Liver (tissue), 3 donors: ENCODE measurements around the gene SFMBT2.

ENCODE experiments used
- EGR1 ChIP-seq, 2 donors: IDR thresholded peaks; 2 replicates each; pipeline ENCODE4 v1.6.1; 2016 to 2018; ENCODE audit warnings: antibody characterized with exemption in 2 of 2, low read depth in 2 of 2
- FOXA1 ChIP-seq: IDR thresholded peaks from 2 replicates; pipeline ENCODE4 v1.6.1; 2016; ENCODE audit warnings: antibody characterized with exemption
- NR2F2 ChIP-seq: IDR thresholded peaks from 2 replicates; pipeline ENCODE4 v1.6.1; 2016; ENCODE audit warnings: antibody characterized with exemption
- RAD21 ChIP-seq, 2 donors: IDR thresholded peaks; 2 replicates each; pipeline ENCODE4 v1.6.1; 2016; ENCODE audit warnings: antibody characterized with exemption in 2 of 2, mild to moderate bottlenecking in 2 of 2
- RXRA ChIP-seq, 2 donors: IDR thresholded peaks; 2 replicates each; pipeline ENCODE4 v1.6.1; 2017 to 2018; ENCODE audit warnings: antibody characterized with exemption in 2 of 2, mild to moderate bottlenecking in 1 of 2
- SP1 ChIP-seq: IDR thresholded peaks from 2 replicates; pipeline ENCODE4 v1.6.1; 2018; ENCODE audit warnings: antibody characterized with exemption, mild to moderate bottlenecking
- TAF1 ChIP-seq: conservative IDR thresholded peaks from 2 replicates; pipeline ENCODE4 v1.6.1; 2016; ENCODE audit warnings: antibody characterized with exemption, mild to moderate bottlenecking
- YY1 ChIP-seq: IDR thresholded peaks from 2 replicates; pipeline ENCODE4 v1.6.1; 2016; ENCODE audit warnings: antibody characterized with exemption, mild to moderate bottlenecking
- TF ChIP-seq, protein P1 (sequence below): IDR thresholded peaks from 2 replicates; pipeline ENCODE4 v1.6.1; 2016; ENCODE audit warnings: antibody characterized with exemption, mild to moderate bottlenecking
- TF ChIP-seq, protein P2 (sequence below): IDR thresholded peaks from 2 replicates; pipeline ENCODE4 v1.6.1; 2016; ENCODE audit warnings: antibody characterized with exemption
- TF ChIP-seq, protein P3 (sequence below): fragments of 150-350 bp; IDR thresholded peaks from 2 replicates; pipeline ENCODE4 v1.5.1; 2017; ENCODE audit warnings: improper control_type of control experiment, low read depth, low read length; ENCODE audit not compliant: missing input control
- donor health status: healthy.
- donor health status: healthy.

DNA sequence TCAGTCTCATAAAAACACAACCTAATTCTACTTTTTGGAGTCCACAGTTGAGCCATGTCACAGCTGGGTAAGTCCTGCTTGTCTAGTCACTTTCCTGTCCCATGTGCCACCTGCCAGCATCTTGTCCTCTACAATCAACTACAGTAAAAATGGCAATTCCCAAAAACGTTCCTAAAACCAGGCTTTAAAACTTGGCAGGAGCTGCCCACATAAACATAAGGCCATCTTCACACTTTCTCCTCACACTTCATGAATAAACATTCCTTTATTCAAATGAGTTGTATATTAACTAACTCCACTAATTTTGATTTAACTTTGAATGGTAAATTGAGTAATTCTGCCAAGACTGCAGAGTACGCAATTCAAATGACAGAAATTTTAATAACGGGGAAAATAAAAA is 49.5 kb downstream of the SFMBT2 start:
- TF ChIP-seq RAD21 (IDR thresholded peaks at IDR 0.05) (no peak), EGR1 (IDR thresholded peaks at IDR 0.05; ENCODE audit: low read depth in 2 of 2) (no peak), FOXA1 (no peak), YY1 (no peak), NR2F2 (no peak), TAF1 (no peak), RXRA (IDR thresholded peaks at IDR 0.05) (no peak), SP1 (no peak)
- TF ChIP-seq, protein P1, sequence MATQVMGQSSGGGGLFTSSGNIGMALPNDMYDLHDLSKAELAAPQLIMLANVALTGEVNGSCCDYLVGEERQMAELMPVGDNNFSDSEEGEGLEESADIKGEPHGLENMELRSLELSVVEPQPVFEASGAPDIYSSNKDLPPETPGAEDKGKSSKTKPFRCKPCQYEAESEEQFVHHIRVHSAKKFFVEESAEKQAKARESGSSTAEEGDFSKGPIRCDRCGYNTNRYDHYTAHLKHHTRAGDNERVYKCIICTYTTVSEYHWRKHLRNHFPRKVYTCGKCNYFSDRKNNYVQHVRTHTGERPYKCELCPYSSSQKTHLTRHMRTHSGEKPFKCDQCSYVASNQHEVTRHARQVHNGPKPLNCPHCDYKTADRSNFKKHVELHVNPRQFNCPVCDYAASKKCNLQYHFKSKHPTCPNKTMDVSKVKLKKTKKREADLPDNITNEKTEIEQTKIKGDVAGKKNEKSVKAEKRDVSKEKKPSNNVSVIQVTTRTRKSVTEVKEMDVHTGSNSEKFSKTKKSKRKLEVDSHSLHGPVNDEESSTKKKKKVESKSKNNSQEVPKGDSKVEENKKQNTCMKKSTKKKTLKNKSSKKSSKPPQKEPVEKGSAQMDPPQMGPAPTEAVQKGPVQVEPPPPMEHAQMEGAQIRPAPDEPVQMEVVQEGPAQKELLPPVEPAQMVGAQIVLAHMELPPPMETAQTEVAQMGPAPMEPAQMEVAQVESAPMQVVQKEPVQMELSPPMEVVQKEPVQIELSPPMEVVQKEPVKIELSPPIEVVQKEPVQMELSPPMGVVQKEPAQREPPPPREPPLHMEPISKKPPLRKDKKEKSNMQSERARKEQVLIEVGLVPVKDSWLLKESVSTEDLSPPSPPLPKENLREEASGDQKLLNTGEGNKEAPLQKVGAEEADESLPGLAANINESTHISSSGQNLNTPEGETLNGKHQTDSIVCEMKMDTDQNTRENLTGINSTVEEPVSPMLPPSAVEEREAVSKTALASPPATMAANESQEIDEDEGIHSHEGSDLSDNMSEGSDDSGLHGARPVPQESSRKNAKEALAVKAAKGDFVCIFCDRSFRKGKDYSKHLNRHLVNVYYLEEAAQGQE = no peak
- TF ChIP-seq, protein P2, sequence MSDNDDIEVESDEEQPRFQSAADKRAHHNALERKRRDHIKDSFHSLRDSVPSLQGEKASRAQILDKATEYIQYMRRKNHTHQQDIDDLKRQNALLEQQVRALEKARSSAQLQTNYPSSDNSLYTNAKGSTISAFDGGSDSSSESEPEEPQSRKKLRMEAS = no peak
- TF ChIP-seq, protein P3, sequence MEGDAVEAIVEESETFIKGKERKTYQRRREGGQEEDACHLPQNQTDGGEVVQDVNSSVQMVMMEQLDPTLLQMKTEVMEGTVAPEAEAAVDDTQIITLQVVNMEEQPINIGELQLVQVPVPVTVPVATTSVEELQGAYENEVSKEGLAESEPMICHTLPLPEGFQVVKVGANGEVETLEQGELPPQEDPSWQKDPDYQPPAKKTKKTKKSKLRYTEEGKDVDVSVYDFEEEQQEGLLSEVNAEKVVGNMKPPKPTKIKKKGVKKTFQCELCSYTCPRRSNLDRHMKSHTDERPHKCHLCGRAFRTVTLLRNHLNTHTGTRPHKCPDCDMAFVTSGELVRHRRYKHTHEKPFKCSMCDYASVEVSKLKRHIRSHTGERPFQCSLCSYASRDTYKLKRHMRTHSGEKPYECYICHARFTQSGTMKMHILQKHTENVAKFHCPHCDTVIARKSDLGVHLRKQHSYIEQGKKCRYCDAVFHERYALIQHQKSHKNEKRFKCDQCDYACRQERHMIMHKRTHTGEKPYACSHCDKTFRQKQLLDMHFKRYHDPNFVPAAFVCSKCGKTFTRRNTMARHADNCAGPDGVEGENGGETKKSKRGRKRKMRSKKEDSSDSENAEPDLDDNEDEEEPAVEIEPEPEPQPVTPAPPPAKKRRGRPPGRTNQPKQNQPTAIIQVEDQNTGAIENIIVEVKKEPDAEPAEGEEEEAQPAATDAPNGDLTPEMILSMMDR = no peak
